Measurements from ENCODE around the gene PRIM2.

DNA sequence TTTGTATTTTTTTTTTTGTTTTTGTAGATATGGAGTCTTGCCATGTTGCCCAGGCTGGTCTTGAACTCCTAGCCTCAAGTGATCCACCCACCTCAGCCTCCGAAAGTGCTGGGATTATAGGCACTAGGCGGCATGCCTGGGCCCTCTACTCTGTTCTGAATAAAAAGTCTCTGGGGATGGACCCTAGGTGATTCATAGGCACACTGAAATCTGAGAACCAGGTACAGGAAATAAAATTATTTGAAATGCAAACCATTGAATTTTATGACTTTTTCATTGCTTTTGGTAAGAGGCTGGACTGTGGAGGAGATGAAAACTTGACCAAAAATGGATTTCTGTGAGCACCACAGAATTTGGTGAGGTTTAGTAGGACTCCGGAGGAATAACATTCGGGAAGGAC, 117.5 kb downstream of the PRIM2 start:
- TF ChIP-seq SUZ12 (IDR thresholded peaks at IDR 0.05; ENCODE audit: extremely low read depth, insufficient read depth, insufficient read length), result no peak
- TF ChIP-seq ZNF274 (IDR thresholded peaks at IDR 0.05; ENCODE audit: low read depth, low read length), result no peak
- TF ChIP-seq YY1 (IDR thresholded peaks at IDR 0.05; ENCODE audit: insufficient read depth, insufficient read length), result no peak

All from NT2/D1 (cell line).